ENCODE measurements around the gene PYDC1. TPM values are rescaled to one million over a fixed set of nuclear protein-coding genes. Genes with fewer than 3 reads are reported as not detected.
"Not testable (repeated sequence)": the region's sequence is repeated elsewhere in the genome, so short reads cannot be mapped to it uniquely, and the experiment has no call there.

PYDC1 gene
- polyA plus RNA-seq, result not detected

- Mint-ChIP-seq H3K4me3 (peak within 1 kb of the TSS; percentile 70 to 92 (median 76)), H3K4me1 (peaks cover 8 to 21% (median 19%) of the 10 kb centered on the region in 3 donors), H3K9me3 (no peaks in the 10 kb centered on the region), H3K27ac (peak within 1 kb of the TSS in 2 of 3 donors; percentile 2 to 25), H3K36me3 (no peaks in the 10 kb centered on the region), H3K27me3 (peaks cover 32% of the 10 kb centered on the region)
Measured at GRCh38 chr16:31216422-31217135, at the start of gene PYDC1. TSS of gene PYDC1 (minus strand) at chr16:31217135. CDS start at chr16:31217028, 107 bp downstream.

- Mint-ChIP-seq H3K9me3 (no peaks in the 10 kb centered on the region), H3K4me3 (peak overlapping the region; percentile 67 to 93 (median 78)), H3K36me3 (peaks cover 17% of the 10 kb centered on the region), H3K27me3 (no peaks in the 10 kb centered on the region), H3K4me1 (peaks cover 25 to 43% (median 33%) of the 10 kb centered on the region in 3 donors), H3K27ac (peak overlapping the region; percentile 77 to 96 (median 92))
Measured at GRCh38 chr16:31265329-31266245, 48.7 kb upstream of the PYDC1 start.

GRCh38 chr16:31262084-31262483 is 45.1 kb upstream of the PYDC1 start:
- H3K9me3 Mint-ChIP-seq, result no peaks in the 10 kb centered on the region
- H3K27ac Mint-ChIP-seq, result no peak overlapping the region
- H3K36me3 Mint-ChIP-seq, result peaks cover 6% of the 10 kb centered on the region
- peaks cover 33 to 46% (median 39%) of the 10 kb centered on the region in 3 donors for H3K4me1 Mint-ChIP-seq
- peak overlapping the region in 3 of 4 donors; percentile 57 to 77 (median 68) for H3K4me3 Mint-ChIP-seq
- H3K27me3 Mint-ChIP-seq, result no peaks in the 10 kb centered on the region

- Mint-ChIP-seq H3K4me1 (peaks cover 28 to 37% (median 36%) of the 10 kb centered on the region in 3 donors), H3K4me3 (peak overlapping the region; percentile 77 to 96 (median 92)), H3K27ac (peak overlapping the region in 2 of 3 donors; percentile 74 to 75), H3K9me3 (no peaks in the 10 kb centered on the region), H3K27me3 (no peaks in the 10 kb centered on the region), H3K36me3 (peaks cover 5% of the 10 kb centered on the region)
Measured at GRCh38 chr16:31260136-31260931, 43.4 kb upstream of the PYDC1 start.

GRCh38 chr16:31258366-31258765 is 41.4 kb upstream of the PYDC1 start:
- H3K4me1 Mint-ChIP-seq, result peaks cover 29 to 39% (median 36%) of the 10 kb centered on the region in 3 donors
- peaks cover 2% of the 10 kb centered on the region for H3K36me3 Mint-ChIP-seq
- H3K27me3 Mint-ChIP-seq, result no peaks in the 10 kb centered on the region
- H3K9me3 Mint-ChIP-seq, result no peaks in the 10 kb centered on the region
- no peak overlapping the region for H3K27ac Mint-ChIP-seq
- H3K4me3 Mint-ChIP-seq, result peak overlapping the region in 1 of 4 donors; percentile 60

- H3K4me1 Mint-ChIP-seq, result peaks cover 24 to 32% (median 32%) of the 10 kb centered on the region in 3 donors
Measured at GRCh38 chr16:31256466-31256865, 39.5 kb upstream of the PYDC1 start.

GRCh38 chr16:31253642-31254045 is 36.7 kb upstream of the PYDC1 start:
- no peaks in the 10 kb centered on the region for H3K27me3 Mint-ChIP-seq
- no peaks in the 10 kb centered on the region for H3K36me3 Mint-ChIP-seq
- H3K4me1 Mint-ChIP-seq, result peaks cover 11 to 15% (median 14%) of the 10 kb centered on the region in 3 donors
- H3K9me3 Mint-ChIP-seq, result no peaks in the 10 kb centered on the region
- H3K27ac Mint-ChIP-seq, result no peak overlapping the region
- peak overlapping the region in 2 of 4 donors; percentile 33 to 63 for H3K4me3 Mint-ChIP-seq

More at GRCh38 chr16:31256466-31256865, 39.5 kb upstream of the PYDC1 start:
- no peak overlapping the region for H3K27ac Mint-ChIP-seq
- H3K4me3 Mint-ChIP-seq, result no peak overlapping the region
- no peaks in the 10 kb centered on the region for H3K9me3 Mint-ChIP-seq
- no peaks in the 10 kb centered on the region for H3K27me3 Mint-ChIP-seq
- no peaks in the 10 kb centered on the region for H3K36me3 Mint-ChIP-seq

GRCh38 chr16:31251435-31251834 is 34.5 kb upstream of the PYDC1 start:
- H3K36me3 Mint-ChIP-seq, result no peaks in the 10 kb centered on the region
- H3K27me3 Mint-ChIP-seq, result peaks cover 1% of the 10 kb centered on the region
- no peak overlapping the region for H3K27ac Mint-ChIP-seq
- H3K9me3 Mint-ChIP-seq, result no peaks in the 10 kb centered on the region
- H3K4me1 Mint-ChIP-seq, result peaks cover 8 to 15% (median 15%) of the 10 kb centered on the region in 3 donors
- H3K4me3 Mint-ChIP-seq, result no peak overlapping the region

GRCh38 chr16:31250782-31251384 is 33.9 kb upstream of the PYDC1 start:
- no peak overlapping the region for H3K4me3 Mint-ChIP-seq
- no peaks in the 10 kb centered on the region for H3K9me3 Mint-ChIP-seq
- no peak overlapping the region for H3K27ac Mint-ChIP-seq
- H3K27me3 Mint-ChIP-seq, result peaks cover 1% of the 10 kb centered on the region
- no peaks in the 10 kb centered on the region for H3K36me3 Mint-ChIP-seq
- H3K4me1 Mint-ChIP-seq, result peaks cover 8 to 15% (median 15%) of the 10 kb centered on the region in 3 donors

- H3K4me1 Mint-ChIP-seq, result peaks cover 10 to 15% (median 14%) of the 10 kb centered on the region in 3 donors
- no peaks in the 10 kb centered on the region for H3K36me3 Mint-ChIP-seq
- peaks cover 3% of the 10 kb centered on the region for H3K27me3 Mint-ChIP-seq
- H3K27ac Mint-ChIP-seq, result no peak overlapping the region
- H3K9me3 Mint-ChIP-seq, result no peaks in the 10 kb centered on the region
- no peak overlapping the region for H3K4me3 Mint-ChIP-seq
Measured at GRCh38 chr16:31248344-31248743, 31.4 kb upstream of the PYDC1 start.

- Mint-ChIP-seq H3K4me3 (no peak overlapping the region), H3K27ac (no peak overlapping the region), H3K36me3 (no peaks in the 10 kb centered on the region), H3K4me1 (peaks cover 7 to 10% (median 9%) of the 10 kb centered on the region in 3 donors), H3K27me3 (peaks cover 3% of the 10 kb centered on the region), H3K9me3 (no peaks in the 10 kb centered on the region)
Measured at GRCh38 chr16:31246296-31246695, 29.4 kb upstream of the PYDC1 start.

GRCh38 chr16:31245598-31245997 is 28.7 kb upstream of the PYDC1 start:
- not testable (repeated sequence) for H3K27ac Mint-ChIP-seq, H3K27me3 Mint-ChIP-seq, H3K4me1 Mint-ChIP-seq, H3K4me3 Mint-ChIP-seq, H3K9me3 Mint-ChIP-seq, H3K36me3 Mint-ChIP-seq

- peaks cover 4% of the 10 kb centered on the region for H3K27me3 Mint-ChIP-seq
- no peaks in the 10 kb centered on the region for H3K9me3 Mint-ChIP-seq
- H3K4me3 Mint-ChIP-seq, result peak overlapping the region in 2 of 4 donors; percentile 43 to 79
- H3K27ac Mint-ChIP-seq, result peak overlapping the region; percentile 5 to 74 (median 61)
- peaks cover 7 to 10% (median 9%) of the 10 kb centered on the region in 3 donors for H3K4me1 Mint-ChIP-seq
- H3K36me3 Mint-ChIP-seq, result no peaks in the 10 kb centered on the region
Measured at GRCh38 chr16:31243734-31244670, 27.1 kb upstream of the PYDC1 start.
